Endodermal cell (in vitro differentiated cells): ENCODE data around the gene DNAH12. TPM values are rescaled to one million over a fixed set of nuclear protein-coding genes. Genes with fewer than 3 reads are reported as not detected.

Experiments used
- DNase-seq: peaks from one replicate; pipeline ENCODE4 v3.0.0-alpha.2; 2017
- H3K27ac ChIP-seq: 2 replicates; pipeline ENCODE4 v1.5.1; 2013; ENCODE audit warnings: mild to moderate bottlenecking, low read depth, low read length, moderate library complexity
- H3K27me3 ChIP-seq: 2 replicates; pipeline ENCODE4 v1.6.1; 2013; ENCODE audit warnings: mild to moderate bottlenecking, low read length, moderate library complexity; ENCODE audit not compliant: insufficient read depth, control insufficient read depth, poor library complexity, severe bottlenecking
- H3K36me3 ChIP-seq: 2 replicates; pipeline ENCODE4 v1.7.0; 2013; ENCODE audit warnings: mild to moderate bottlenecking, low read length, moderate library complexity; ENCODE audit not compliant: control insufficient read depth, insufficient read depth
- H3K4me1 ChIP-seq: one replicate; pipeline ENCODE4 v1.7.0; 2013; ENCODE audit warnings: low read length; ENCODE audit not compliant: control insufficient read depth, insufficient read depth
- H3K4me3 ChIP-seq: 2 replicates; pipeline ENCODE4 v1.5.1; 2013; ENCODE audit warnings: mild to moderate bottlenecking, low read length, moderate library complexity
- H3K9ac ChIP-seq: 2 replicates; pipeline ENCODE4 v1.6.1; 2013; ENCODE audit warnings: mild to moderate bottlenecking, low read length, moderate library complexity; ENCODE audit not compliant: poor library complexity, severe bottlenecking; ENCODE audit errors: extremely low read depth
- H3K9me3 ChIP-seq: 2 replicates; pipeline ENCODE4 v1.6.1; 2013; ENCODE audit warnings: mild to moderate bottlenecking, low read length, moderate library complexity; ENCODE audit not compliant: control insufficient read depth
- H3K27ac Mint-ChIP-seq: 2 replicates; pipeline ENCODE4 v1.8.0; 2020; ENCODE audit warnings: mixed read lengths
- H3K27me3 Mint-ChIP-seq: 2 replicates; pipeline ENCODE4 v1.8.0; 2021; ENCODE audit warnings: mild to moderate bottlenecking, mixed read lengths; ENCODE audit not compliant: insufficient read depth
- H3K36me3 Mint-ChIP-seq: 2 replicates; pipeline ENCODE4 v1.8.0; 2020; ENCODE audit warnings: low read depth, mixed read lengths
- H3K4me1 Mint-ChIP-seq: 2 replicates; pipeline ENCODE4 v1.8.0; 2020; ENCODE audit warnings: mixed read lengths
- H3K4me3 Mint-ChIP-seq: 2 replicates; pipeline ENCODE4 v1.8.0; 2020; ENCODE audit warnings: mild to moderate bottlenecking, moderate library complexity, mixed read lengths
- H3K9me3 Mint-ChIP-seq: 2 replicates; pipeline ENCODE4 v1.8.0; 2020; ENCODE audit warnings: mild to moderate bottlenecking, mixed read lengths
- CTCF ChIP-seq: fragments of 200-600 bp; sonication (generic); conservative IDR thresholded peaks from 2 replicates; pipeline ENCODE4 v1.5.0; 2021; ENCODE audit warnings: antibody characterized with exemption, mild to moderate bottlenecking
- WGBS, 2 experiments: methylation state at CpG; one replicate each; pipeline versions ENCODE4 v1.1.5 to v1.1.7; 2013; ENCODE audit warnings: missing lambda C conversion rate in 2 of 2, mixed read lengths in 1 of 2; ENCODE audit not compliant: insufficient coverage in 1 of 2, insufficient read length in 1 of 2; 5-methylcytosine and 5-hydroxymethylcytosine counted together
- total RNA-seq, 2 donors: library from RNA; stranded (reverse); fragmentation: NEBNext Ultra II Directional in 1 of 2; extraction: Animal tissue kit (Norgen Biotek cat#: 25700) in 1 of 2; gene quantifications; 2 replicates in 1 of 2; 3 replicates in 1 of 2; pipeline ENCODE4 v1.2.1, GENCODE V29; 2021

The DNAH12 gene
- total RNA-seq, 2 donors from 2014 or later = 0.77 to 2.2 TPM

- no peaks in the 10 kb centered on the region for H3K4me1 ChIP-seq
- Mint-ChIP-seq H3K4me3 (no peak overlapping the region), H3K27me3 (peaks cover 3% of the 10 kb centered on the region), H3K4me1 (peaks cover 5% of the 10 kb centered on the region), H3K36me3 (no peaks in the 10 kb centered on the region), H3K27ac (no peak overlapping the region), H3K9me3 (peaks cover 6% of the 10 kb centered on the region)
- no peak overlapping the region for H3K27ac ChIP-seq
- H3K36me3 ChIP-seq = no peaks in the 10 kb centered on the region
- 74 to 100% methylated on average over 1 to 2 of the region's 2 CpGs for WGBS, 2 experiments
- H3K4me3 ChIP-seq = no peak overlapping the region
- no peak overlapping the region for H3K9ac ChIP-seq
- H3K9me3 ChIP-seq = no peaks in the 10 kb centered on the region
- no peak for TF ChIP-seq CTCF
- no peaks in the 10 kb centered on the region for H3K27me3 ChIP-seq
- no peak for DNase-seq
Observed at GRCh38 chr3:57409471-57409870, 134.7 kb downstream of the DNAH12 start.

- DNase-seq = no peak
- H3K4me3 ChIP-seq = no peak overlapping the region
- peaks cover 2% of the 10 kb centered on the region for H3K27me3 Mint-ChIP-seq
- no peaks in the 10 kb centered on the region for H3K4me1 ChIP-seq
- no peak for TF ChIP-seq CTCF
- no peak overlapping the region for H3K27ac ChIP-seq
- no peaks in the 10 kb centered on the region for H3K4me1 Mint-ChIP-seq
- H3K27me3 ChIP-seq = no peaks in the 10 kb centered on the region
- no peaks in the 10 kb centered on the region for H3K36me3 Mint-ChIP-seq
- no peaks in the 10 kb centered on the region for H3K9me3 ChIP-seq
- H3K27ac Mint-ChIP-seq = no peak overlapping the region
- WGBS, 2 experiments = 95 to 96% methylated on average over 5 of the region's 5 CpGs
- no peak overlapping the region for H3K9ac ChIP-seq
- no peaks in the 10 kb centered on the region for H3K36me3 ChIP-seq
- H3K4me3 Mint-ChIP-seq = no peak overlapping the region
- H3K9me3 Mint-ChIP-seq = peaks cover 2% of the 10 kb centered on the region
Observed at GRCh38 chr3:57402675-57403074, 141.5 kb downstream of the DNAH12 start.

GRCh38 chr3:57397175-57398026 lies 146.7 kb downstream of the DNAH12 start:
- Mint-ChIP-seq H3K4me3 (no peak overlapping the region), H3K4me1 (no peaks in the 10 kb centered on the region), H3K36me3 (no peaks in the 10 kb centered on the region), H3K27me3 (no peaks in the 10 kb centered on the region), H3K27ac (no peak overlapping the region), H3K9me3 (peaks cover 2% of the 10 kb centered on the region)
- H3K9me3 ChIP-seq = no peaks in the 10 kb centered on the region
- no peak overlapping the region for H3K27ac ChIP-seq
- 35 to 40% methylated on average over 1 to 3 of the region's 3 CpGs for WGBS, 2 experiments
- no peak overlapping the region for H3K4me3 ChIP-seq
- no peaks in the 10 kb centered on the region for H3K27me3 ChIP-seq
- TF ChIP-seq CTCF = peak; percentile 90
- no peaks in the 10 kb centered on the region for H3K36me3 ChIP-seq
- no peak overlapping the region for H3K9ac ChIP-seq
- DNase-seq = peak; percentile 82
- no peaks in the 10 kb centered on the region for H3K4me1 ChIP-seq
